Pulmonary artery endothelial cell (primary cell): ENCODE data around the gene HOMER3. TPM values are rescaled to one million over a fixed set of nuclear protein-coding genes. Genes with fewer than 3 reads are reported as not detected.
"Not testable (repeated sequence)": the region's sequence is repeated elsewhere in the genome, so short reads cannot be mapped to it uniquely, and the experiment has no call there.

ENCODE experiments used
- DNase-seq: peaks from one replicate; pipeline ENCODE4 v3.0.0-alpha.2; 2011; ENCODE audit warnings: low read depth, low spot score
- total RNA-seq: library from RNA; depleted of rRNA; stranded (reverse); fragments of >200 nt; gene quantifications from 2 replicates; pipeline ENCODE4 v1.2.3, GENCODE V29; 2014

HOMER3 gene
- total RNA-seq, 1 donor from 2014 or later: 181 TPM

DNA sequence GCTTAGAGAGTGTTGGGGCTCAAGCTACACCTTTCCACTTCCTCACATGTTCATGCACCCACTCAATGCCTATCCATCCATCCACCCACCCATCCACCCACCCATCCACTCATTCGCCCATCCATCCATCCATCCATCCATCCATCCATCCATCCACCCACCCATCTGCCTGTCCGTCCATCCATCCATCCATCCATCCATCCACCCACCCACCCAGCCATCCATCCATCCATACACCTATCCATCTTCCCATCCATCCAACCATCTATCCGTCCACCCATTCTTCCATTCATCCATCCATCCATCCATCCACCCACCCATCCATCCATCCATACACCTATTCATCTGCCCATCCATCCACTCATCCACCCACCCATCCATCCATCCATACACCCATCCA is 13.1 kb upstream of the HOMER3 start:
- DNase-seq: no peak

DNA sequence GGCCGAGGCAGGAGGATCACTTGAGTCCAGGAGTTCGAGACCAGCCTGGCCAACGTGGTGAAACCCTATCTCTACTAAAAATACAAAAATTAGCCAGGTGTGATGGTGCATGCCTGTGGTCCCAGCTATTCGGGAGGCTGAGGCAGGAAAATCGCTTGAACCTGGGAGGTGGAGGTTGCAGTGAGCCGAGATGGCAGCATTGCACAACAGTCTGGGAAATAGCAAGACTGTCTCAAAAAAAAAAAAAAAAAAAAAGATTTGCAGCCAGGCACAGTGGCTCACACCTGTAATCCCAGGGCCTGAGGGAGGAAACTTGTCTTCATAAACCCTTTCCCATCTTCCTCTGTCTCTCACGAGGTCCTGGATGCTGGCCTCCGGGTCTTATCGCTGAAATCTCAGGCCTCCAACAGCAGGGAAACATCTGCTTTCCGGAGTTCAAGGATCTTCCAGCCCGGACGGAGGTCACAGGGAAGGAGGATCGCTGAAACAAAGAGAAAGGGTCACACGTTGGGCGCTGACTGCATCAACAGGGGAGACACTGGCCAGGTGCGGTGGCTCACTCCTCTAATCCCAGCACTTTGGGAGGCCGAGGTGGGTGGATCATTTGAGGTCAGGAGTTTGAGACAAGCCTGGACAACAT is 11.5 kb upstream of the HOMER3 start:
- DNase-seq: not testable (repeated sequence)

DNA sequence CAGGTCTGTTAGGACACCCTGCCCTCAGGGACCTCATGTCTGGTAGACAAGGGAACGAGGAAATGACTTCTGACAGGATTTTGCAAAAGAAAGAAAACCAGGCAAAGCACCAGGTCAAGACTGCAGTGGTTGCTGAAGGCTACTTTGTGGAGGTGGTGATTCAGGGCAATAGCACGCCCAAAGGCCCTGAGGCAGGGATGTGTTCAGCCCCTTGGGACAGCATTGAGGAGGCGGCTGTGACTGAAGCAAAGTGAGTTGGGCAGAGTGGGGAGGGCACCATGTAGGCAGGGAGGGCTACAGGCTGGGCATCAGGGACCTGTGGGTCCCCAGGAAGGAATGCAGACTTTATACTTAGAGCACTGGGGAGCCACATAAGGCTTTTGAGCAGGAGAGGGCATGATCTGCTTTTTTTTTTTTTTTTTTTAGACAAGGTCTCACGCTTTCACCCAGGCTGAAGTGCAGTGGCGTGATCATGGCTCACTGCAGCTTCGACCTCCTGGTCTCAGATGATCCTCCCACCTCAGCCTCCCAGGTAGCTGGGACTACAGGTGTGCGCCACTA is 10.8 kb upstream of the HOMER3 start:
- DNase-seq: no peak

DNA sequence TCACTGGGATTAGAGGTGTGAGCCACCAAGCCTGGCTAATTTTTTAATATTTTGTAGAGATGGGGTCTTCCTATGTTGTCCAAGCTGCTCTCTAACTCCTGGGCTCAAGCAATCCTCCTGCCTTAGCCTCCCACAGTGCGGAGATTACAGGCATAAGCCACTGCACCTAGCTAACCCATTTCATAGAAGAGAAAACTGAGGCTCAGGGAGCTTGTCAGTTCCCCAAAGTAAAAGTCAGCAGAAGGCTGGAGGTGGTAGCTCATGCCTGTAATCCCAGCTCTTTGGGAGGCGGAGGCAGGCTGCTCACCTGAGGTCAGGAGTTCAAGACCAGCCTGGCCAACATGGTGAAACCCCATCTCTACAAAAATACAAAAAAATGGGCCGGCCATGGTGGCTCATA is 8.8 kb upstream of the HOMER3 start:
- DNase-seq: no peak

DNA sequence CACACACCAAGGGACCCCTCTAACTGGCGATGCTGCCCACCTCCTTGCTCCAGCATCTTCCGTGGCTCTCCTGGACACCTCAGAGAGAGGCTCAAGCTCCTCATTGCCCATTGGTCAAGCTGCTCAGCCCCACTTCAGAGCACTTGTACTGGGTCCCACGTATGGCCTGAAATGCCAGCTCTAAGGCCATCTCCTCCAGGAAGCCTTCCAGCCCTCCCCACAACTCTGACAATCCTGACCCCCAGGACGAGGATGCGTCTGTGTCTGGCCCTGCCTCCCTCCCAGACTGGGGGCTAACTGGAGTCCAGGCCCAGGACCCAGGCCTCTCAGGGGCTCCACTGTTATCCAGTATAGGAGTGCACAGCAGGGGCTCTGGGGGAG is 7.9 kb upstream of the HOMER3 start:
- DNase-seq: no peak

DNA sequence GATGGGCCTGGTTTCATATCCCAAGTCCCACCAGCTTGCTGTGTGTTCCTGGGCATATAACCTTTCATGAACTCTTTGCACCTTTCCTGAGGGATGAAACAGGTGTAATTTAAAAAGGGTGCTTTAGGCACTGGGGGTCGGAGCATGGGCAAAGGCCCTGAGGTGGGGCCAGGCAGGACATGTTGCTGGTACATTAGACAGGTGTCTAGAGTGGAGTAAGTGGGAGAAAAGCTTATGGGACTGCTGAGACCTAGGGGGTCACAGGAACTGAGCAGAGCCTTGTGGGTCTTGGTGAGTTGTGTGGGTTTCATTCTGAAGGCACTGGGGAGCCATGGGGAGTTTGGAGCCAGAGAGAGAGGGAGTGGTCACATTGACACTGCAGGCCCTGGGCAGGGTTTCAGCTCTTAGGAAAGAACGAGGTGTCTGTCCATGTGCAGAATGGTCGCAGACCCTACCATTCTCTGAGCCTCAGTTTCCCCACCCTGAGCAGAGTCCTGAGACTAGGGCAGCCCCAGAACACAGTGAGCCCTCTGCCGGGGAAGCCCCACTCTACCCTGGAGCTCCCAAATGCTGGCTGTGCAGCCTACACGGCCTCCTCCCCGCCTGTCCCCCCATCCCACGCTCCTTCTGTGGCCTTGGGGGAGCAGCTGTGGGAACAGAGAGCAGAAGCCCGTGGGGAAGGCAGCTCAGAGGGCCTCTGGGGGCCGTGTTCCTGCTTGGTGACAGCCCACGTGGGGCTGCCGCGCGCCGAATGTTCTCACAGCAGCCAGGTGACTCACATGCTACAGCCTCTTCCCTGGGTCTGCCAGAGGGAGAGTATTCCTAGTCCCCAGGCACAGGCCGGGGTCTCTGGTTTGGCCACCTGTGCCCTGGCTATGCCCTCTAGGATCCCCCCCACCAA is 7.3 kb upstream of the HOMER3 start:
- DNase-seq: no peak

DNA sequence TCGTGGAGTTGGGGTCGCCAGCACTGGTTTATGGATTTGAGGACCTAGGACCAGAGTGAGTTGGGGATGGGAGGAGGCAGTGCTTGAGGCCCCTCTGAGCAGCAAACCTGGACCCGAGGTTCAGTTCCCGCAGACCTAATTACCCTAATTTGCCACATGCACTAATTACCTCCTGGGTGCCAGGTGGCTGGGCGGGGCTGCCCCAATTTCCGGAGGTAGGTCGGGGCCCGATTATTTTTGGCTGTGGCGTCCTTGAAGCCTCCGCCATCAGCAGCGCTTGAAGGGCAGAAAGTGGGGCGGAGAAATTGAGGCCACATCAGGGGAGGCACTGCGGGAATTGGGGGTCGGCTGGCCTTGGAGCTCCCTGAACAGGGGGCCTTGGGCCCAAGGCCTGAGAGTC is 5.9 kb upstream of the HOMER3 start:
- no peak for DNase-seq

DNA sequence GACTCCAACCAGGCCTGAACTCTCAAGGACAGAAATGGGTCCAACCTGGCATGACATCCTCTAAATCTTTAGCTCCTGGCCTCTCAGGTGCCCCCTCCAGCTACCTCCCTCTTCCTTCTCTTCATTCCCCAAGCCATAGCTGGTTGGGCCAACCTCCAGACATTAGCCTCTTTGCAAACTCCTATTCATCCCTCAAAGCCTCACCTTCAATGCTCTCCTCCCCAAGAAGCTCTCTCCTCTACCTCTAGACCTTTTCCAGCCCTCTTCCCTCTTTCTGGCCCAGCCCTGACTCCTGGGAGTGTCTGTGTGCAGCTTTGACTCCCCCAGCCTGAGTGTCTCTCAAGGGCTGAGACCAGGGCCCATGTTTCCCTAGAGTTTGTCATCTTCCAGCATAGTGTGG is 5.3 kb upstream of the HOMER3 start:
- DNase-seq: no peak

DNA sequence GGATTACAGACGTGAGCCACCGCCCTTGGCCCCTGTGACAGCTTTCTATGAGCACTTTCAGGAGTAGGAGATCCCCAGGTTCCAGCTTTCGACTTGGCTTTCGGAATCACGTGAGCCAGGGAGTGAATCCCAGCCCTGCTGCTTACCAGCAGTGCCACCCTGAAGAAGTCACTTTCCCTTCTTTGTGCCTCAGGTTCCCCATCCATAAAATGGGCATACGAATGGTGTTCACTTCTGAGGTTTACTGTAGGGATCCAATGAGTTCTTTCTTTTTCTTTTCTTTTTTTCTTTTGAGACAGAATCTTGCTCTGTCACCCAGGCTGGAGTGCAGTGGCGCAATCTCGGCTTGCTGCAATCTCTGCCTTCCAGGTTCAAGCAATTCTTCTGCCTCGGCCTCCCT is 4.3 kb upstream of the HOMER3 start:
- no peak for DNase-seq

DNA sequence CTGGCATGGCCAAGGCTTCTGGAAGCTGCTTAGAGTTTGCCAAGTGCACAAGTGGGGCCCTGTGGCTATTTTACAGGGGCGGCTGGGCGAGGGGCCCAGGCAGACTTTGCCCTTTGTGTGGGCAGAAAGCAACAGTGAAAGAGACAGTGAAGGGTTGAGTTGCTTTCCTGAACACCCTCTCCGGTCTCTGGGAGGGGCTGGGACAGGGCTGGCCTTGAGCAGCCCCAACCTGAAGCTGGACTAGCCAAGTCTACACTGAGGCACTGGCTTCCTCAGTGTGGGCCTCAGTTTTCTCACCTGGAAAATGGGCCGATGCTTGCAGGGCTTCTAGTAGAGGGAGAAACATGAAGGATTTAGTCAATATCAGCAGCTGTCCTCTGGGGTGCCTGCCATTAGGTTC is 2.4 kb upstream of the HOMER3 start:
- no peak for DNase-seq

DNA sequence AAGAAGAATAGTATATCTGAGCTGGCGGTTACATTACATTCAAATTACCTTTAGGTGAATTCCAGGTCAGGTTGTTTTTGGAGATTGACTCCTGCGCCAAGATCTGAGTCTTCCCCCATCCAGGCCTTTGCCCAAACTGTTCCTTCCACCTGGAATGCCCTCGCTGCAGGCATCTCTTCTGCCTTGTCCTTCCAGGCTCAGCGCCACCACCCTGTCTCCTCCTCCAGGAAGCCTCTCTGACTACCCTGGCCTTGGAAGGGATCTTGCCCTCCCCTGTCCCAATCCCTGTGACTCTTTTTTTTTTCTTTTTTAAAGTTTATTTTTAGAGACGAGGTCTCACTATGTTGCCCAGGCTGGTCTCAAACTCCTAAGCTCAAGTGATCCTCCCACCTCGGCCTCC is 1.7 kb upstream of the HOMER3 start:
- DNase-seq: no peak

DNA sequence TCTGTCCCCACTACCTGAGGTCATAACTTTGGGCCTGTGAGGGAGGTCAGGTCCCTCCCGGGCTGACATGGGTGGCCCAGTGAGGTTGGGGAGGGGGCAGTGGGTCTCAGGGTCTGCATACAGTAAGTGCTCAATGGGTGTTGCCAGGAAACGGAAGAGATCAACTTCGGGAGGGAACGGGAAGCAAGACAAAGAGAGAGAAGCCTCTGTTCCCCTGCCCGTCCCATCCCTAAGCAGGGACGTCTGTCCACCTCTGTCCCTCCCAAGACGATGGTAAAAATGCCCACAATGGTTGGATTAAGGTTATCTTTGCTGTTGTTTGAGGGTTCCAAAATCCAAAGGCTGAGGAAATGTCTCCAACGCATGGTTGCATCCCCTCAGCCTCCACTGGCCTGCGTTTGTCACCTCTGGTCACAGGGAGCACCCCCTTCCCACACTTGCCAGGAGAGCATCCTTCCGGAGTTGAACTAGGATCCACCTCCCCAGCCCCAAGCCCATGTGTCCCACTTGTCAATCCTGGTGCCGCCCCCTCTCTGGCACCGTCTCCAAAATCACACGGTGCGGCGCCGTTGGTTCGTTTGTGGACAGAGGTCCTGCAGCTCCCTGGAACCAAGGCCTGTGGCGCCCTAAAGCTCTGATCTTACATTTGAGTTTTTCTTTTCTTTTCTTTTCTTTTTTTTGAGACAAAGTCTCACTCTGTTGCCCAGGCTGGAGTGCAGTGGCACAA is 774 bp upstream of the HOMER3 start:
- DNase-seq: no peak

DNA sequence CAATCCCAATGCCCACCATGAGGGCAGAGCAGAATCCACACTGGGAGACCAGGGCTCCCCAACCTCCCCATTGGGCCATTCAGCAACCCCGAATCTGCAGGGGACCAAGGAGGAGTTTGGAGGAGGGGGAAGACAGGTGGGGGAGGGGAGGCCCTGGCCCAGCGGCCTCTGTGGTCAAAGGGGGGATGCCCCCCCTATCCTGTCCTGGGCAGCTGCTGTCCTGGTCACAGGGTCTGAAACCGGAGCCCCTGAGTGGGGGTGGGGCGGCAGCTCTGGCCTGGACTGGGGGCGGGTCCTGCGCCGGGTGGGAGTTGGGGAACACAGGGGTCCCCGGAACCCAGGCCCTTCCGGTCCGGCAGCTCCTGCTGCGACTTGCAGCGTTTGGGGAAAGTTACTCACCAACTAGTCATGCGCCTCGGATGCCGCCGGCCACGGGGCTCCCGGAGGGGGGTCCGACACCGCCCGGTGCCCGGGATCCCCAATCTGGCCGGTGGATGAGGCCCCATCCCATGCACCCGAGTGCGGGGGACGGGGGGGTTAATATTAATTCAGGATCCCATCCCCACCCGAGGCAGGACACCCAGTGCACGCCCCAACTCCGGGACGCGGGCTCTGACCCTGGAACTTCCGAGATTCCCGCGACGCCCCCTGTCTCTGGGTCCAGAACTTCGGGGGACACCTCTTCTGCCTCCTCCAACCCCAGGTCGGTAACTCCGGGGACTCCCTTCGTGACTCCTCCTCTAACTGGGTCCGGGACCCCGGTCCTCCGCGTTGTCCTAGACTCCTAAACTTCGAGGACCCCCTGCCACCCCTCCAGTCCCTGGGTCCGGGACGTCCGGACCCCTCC is 872 bp downstream of the HOMER3 start:
- DNase-seq: no peak

DNA sequence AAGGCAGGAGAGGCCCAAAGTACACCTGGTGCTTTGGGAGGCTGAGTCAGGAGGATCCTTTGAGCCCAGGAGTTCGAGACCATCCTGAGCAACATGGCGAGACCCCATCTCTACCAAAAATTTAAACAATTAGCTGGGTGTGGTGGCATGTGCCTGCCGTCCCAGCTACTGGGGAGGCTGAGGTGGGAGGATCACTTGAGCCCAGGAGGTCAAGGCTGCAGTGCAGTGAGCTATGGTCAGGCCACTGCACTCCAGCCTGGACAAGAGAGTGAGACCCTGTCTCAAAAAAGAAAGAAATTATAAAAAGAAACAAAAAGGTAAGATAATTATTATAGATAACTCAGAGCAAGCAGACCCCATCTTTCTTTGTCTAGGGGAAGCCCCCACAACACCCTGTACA is 1.9 kb downstream of the HOMER3 start:
- no peak for DNase-seq

DNA sequence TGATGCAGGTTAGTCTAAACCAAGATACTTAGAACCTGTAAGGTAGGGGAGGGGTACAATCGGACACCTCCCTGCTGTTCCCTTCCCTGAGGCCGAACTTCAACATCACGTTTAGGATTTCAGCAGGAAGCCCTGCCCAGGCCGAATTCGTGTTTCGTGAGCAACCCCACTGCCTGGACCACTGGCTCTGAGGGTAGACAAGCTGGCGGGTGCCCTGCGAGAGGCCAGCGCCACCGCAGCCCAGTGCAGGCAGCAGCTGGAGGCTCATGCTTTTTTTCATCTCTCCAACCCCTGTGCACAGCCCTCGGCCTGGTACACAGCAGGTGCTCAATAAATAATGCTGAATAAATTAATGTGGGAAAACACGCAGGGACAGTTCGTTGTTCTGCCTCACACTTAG is 7.7 kb downstream of the HOMER3 start:
- no peak for DNase-seq

DNA sequence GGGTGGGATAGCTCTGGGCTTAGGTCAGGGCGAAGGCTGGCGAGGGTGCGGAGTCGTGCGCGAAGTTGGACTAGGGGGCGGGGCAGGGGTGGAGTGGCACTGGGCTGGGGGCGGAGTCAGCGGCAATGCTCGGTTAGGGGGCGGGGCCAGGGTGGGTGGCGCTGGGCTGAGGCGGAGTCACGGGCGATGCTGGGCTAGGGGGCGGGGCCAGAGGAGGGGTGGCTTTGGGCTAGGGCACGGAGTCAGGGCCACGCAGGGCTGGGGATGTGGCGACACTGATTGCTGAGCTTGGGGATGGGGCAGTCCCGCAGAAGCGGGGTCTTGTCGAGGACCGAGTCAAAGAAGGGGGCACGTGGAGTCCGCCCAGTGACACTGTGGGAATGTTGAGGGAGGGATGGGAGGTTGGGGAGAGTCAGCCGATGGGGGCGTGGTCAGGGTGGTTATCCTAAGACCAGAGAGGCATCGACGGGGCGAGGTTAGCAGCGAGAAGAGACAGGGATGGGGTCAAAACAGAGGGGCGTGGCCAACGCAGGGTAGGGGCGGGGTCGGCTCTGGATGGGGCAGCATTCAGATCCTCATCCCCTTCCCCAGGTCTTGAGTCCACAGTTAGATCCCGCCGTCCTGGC is 8.7 kb downstream of the HOMER3 start:
- DNase-seq: no peak

DNA sequence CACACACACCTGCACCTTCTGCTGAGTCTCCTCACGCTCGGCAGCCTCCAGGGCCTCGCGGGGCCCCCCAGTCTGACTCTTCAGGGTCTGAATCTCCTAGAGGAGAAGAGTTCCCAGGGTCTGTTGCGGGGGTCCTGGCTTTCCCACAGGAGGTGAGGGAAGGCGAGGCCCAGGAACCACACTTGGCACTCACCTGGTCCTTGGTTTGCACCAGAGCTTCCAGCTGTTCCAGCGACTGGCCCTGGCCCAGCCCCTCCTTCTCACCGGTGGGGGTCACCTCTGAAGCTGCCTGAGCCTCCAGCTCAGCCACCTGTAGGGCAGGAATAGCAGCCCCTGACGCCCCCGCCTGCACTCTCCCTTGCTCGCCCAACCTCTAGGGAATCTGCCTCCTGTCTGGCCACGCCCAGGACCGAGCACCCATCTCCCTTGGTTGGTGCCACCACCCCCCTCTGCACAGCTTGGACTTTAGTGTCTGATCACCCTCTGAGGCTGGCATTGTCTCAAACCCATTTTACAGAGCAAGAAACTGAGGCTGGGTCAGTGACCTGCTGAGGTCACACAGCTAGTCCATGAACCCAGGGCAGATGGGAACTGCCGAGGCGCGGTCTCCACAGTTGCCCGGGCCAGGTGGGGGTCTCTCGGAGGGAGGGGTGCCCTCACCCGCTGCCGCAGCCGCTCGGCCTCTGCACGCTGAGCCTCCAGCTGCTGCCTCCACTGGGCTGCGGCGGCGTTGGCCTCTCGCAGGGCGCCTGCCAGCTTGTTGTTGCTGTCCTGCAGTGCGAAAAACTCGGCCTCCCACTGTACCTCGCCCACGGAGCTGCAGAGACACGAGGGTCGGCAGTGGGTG is 9.5 kb downstream of the HOMER3 start:
- DNase-seq: no peak

DNA sequence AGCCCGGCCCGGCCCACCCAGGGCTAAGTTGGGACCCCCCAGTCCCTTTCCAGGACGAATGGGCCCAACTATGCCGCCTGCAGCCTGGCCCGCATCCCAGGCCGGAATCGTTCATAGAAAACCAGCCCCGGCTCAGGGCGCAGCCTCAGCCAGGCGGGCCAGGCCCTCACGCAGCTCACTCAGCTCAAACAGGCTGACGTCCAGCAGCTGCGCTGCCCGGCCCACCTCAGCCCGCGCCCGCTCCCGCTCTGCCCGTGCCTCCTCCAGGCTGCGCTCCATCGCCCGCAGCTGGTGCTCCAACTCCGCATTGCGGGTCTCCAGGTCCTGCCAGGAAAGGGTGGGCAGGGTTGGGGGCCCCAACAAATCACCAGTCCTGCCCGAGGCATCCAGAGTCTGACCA is 11.7 kb downstream of the HOMER3 start:
- DNase-seq: no peak

DNA sequence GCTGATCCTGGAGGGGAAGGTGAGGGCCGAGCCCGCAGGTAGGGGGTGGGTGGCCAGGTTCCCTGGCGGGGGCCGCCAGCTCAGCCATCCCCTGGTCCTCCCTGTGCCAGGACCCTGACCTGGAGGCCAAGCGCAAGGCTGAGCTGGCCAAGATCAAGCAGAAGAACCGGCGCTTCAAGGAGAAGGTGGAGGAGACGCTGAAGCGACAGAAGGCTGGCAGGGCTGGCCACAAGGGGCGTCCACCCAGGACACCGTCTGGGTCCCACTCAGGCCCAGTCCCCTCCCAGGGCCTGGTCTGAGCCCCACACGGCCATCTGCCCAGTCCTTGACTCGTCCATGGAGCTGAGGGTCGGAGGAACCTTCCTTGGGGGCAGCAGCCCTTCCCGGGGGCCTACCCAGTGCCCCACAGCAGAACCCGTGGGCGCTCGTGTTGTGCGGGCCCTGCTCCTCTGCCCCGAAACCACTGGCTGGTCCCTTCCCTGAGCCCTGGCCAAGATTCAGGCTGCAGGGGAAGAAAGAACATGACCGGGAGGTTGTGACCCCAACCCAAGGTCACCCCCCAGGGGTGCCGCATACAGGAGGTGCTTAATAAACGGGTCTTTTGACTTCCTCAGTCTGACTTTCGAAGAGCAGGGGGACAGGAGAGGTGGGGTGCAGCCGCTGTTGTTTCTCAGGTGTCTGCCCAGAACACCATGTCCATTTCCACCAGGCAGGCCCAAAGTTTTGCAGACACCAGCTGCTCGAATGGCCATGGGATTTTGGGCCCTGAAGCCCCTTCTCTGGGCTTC is 12.8 kb downstream of the HOMER3 start:
- no peak for DNase-seq
